Endodermal cell (in vitro differentiated cells): ENCODE measurements around the gene NR2F6. TPM values are rescaled to one million over a fixed set of nuclear protein-coding genes. Genes with fewer than 3 reads are reported as not detected.
A peak's percentile ranks its signal among the peaks of the same experiment; 100 is the strongest.

ENCODE experiments used
- DNase-seq: peaks from one replicate; pipeline ENCODE4 v3.0.0-alpha.2; 2017
- H3K27ac ChIP-seq: 2 replicates; pipeline ENCODE4 v1.5.1; 2013; ENCODE audit warnings: mild to moderate bottlenecking, low read depth, low read length, moderate library complexity
- H3K27me3 ChIP-seq: 2 replicates; pipeline ENCODE4 v1.6.1; 2013; ENCODE audit warnings: mild to moderate bottlenecking, low read length, moderate library complexity; ENCODE audit not compliant: insufficient read depth, control insufficient read depth, poor library complexity, severe bottlenecking
- H3K36me3 ChIP-seq: 2 replicates; pipeline ENCODE4 v1.7.0; 2013; ENCODE audit warnings: mild to moderate bottlenecking, low read length, moderate library complexity; ENCODE audit not compliant: control insufficient read depth, insufficient read depth
- H3K4me1 ChIP-seq: one replicate; pipeline ENCODE4 v1.7.0; 2013; ENCODE audit warnings: low read length; ENCODE audit not compliant: control insufficient read depth, insufficient read depth
- H3K4me3 ChIP-seq: 2 replicates; pipeline ENCODE4 v1.5.1; 2013; ENCODE audit warnings: mild to moderate bottlenecking, low read length, moderate library complexity
- H3K9ac ChIP-seq: 2 replicates; pipeline ENCODE4 v1.6.1; 2013; ENCODE audit warnings: mild to moderate bottlenecking, low read length, moderate library complexity; ENCODE audit not compliant: poor library complexity, severe bottlenecking; ENCODE audit errors: extremely low read depth
- H3K9me3 ChIP-seq: 2 replicates; pipeline ENCODE4 v1.6.1; 2013; ENCODE audit warnings: mild to moderate bottlenecking, low read length, moderate library complexity; ENCODE audit not compliant: control insufficient read depth
- H3K27ac Mint-ChIP-seq: 2 replicates; pipeline ENCODE4 v1.8.0; 2020; ENCODE audit warnings: mixed read lengths
- H3K27me3 Mint-ChIP-seq: 2 replicates; pipeline ENCODE4 v1.8.0; 2021; ENCODE audit warnings: mild to moderate bottlenecking, mixed read lengths; ENCODE audit not compliant: insufficient read depth
- H3K36me3 Mint-ChIP-seq: 2 replicates; pipeline ENCODE4 v1.8.0; 2020; ENCODE audit warnings: low read depth, mixed read lengths
- H3K4me1 Mint-ChIP-seq: 2 replicates; pipeline ENCODE4 v1.8.0; 2020; ENCODE audit warnings: mixed read lengths
- H3K4me3 Mint-ChIP-seq: 2 replicates; pipeline ENCODE4 v1.8.0; 2020; ENCODE audit warnings: mild to moderate bottlenecking, moderate library complexity, mixed read lengths
- H3K9me3 Mint-ChIP-seq: 2 replicates; pipeline ENCODE4 v1.8.0; 2020; ENCODE audit warnings: mild to moderate bottlenecking, mixed read lengths
- WGBS, 2 experiments: methylation state at CpG; one replicate each; pipeline versions ENCODE4 v1.1.5 to v1.1.7; 2013; ENCODE audit warnings: missing lambda C conversion rate in 2 of 2, mixed read lengths in 1 of 2; ENCODE audit not compliant: insufficient coverage in 1 of 2, insufficient read length in 1 of 2; 5-methylcytosine and 5-hydroxymethylcytosine counted together
- total RNA-seq, 2 donors: library from RNA; stranded (reverse); fragmentation: NEBNext Ultra II Directional in 1 of 2; extraction: Animal tissue kit (Norgen Biotek cat#: 25700) in 1 of 2; gene quantifications; 2 replicates in 1 of 2; 3 replicates in 1 of 2; pipeline ENCODE4 v1.2.1, GENCODE V29; 2021
- TF ChIP-seq, protein P1 (sequence below): fragments of 200-600 bp; sonication (generic); conservative IDR thresholded peaks from 2 replicates; pipeline ENCODE4 v1.5.0; 2021; ENCODE audit warnings: antibody characterized with exemption, mild to moderate bottlenecking

NR2F6 gene
- total RNA-seq, 2 donors from 2014 or later, result 103 to 107 TPM

- H3K36me3 ChIP-seq, result peaks cover 37% of the 10 kb centered on the region
- H3K9me3 ChIP-seq, result no peaks in the 10 kb centered on the region
- H3K4me3 ChIP-seq, result no peak overlapping the region
- Mint-ChIP-seq H3K9me3 (no peaks in the 10 kb centered on the region), H3K4me3 (no peak overlapping the region), H3K27ac (no peak overlapping the region), H3K4me1 (peaks cover 4% of the 10 kb centered on the region), H3K36me3 (peaks cover 34% of the 10 kb centered on the region), H3K27me3 (no peaks in the 10 kb centered on the region)
- no peaks in the 10 kb centered on the region for H3K27me3 ChIP-seq
- no peak for DNase-seq
- TF ChIP-seq, protein P1, sequence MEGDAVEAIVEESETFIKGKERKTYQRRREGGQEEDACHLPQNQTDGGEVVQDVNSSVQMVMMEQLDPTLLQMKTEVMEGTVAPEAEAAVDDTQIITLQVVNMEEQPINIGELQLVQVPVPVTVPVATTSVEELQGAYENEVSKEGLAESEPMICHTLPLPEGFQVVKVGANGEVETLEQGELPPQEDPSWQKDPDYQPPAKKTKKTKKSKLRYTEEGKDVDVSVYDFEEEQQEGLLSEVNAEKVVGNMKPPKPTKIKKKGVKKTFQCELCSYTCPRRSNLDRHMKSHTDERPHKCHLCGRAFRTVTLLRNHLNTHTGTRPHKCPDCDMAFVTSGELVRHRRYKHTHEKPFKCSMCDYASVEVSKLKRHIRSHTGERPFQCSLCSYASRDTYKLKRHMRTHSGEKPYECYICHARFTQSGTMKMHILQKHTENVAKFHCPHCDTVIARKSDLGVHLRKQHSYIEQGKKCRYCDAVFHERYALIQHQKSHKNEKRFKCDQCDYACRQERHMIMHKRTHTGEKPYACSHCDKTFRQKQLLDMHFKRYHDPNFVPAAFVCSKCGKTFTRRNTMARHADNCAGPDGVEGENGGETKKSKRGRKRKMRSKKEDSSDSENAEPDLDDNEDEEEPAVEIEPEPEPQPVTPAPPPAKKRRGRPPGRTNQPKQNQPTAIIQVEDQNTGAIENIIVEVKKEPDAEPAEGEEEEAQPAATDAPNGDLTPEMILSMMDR, result no peak
- H3K4me1 ChIP-seq, result peaks cover 3% of the 10 kb centered on the region
- 94 to 99% methylated on average over 10 to 14 of the region's 14 CpGs for WGBS, 2 experiments
- H3K9ac ChIP-seq, result no peak overlapping the region
- H3K27ac ChIP-seq, result no peak overlapping the region
Observed at GRCh38 chr19:17210296-17210695, 35.4 kb downstream of the NR2F6 start.

- no peaks in the 10 kb centered on the region for H3K4me1 Mint-ChIP-seq
- Histone ChIP-seq H3K36me3 (peaks cover 37% of the 10 kb centered on the region), H3K4me3 (no peak overlapping the region), H3K27me3 (no peaks in the 10 kb centered on the region), H3K9ac (no peak overlapping the region), H3K4me1 (peaks cover 1% of the 10 kb centered on the region), H3K9me3 (no peaks in the 10 kb centered on the region), H3K27ac (no peak overlapping the region)
- H3K27me3 Mint-ChIP-seq, result no peaks in the 10 kb centered on the region
- DNase-seq, result peak; percentile 100
- no peaks in the 10 kb centered on the region for H3K9me3 Mint-ChIP-seq
- peaks cover 40% of the 10 kb centered on the region for H3K36me3 Mint-ChIP-seq
- TF ChIP-seq, protein P1, result no peak
- peak overlapping the region; percentile 68 for H3K27ac Mint-ChIP-seq
- no peak overlapping the region for H3K4me3 Mint-ChIP-seq
- 67 to 71% methylated on average over 17 to 24 of the region's 28 CpGs for WGBS, 2 experiments
Observed at GRCh38 chr19:17209126-17210036, 36.3 kb downstream of the NR2F6 start.

GRCh38 chr19:17206736-17207581 lies 38.8 kb downstream of the NR2F6 start:
- Histone ChIP-seq H3K36me3 (peaks cover 46% of the 10 kb centered on the region), H3K4me3 (no peak overlapping the region), H3K9ac (no peak overlapping the region), H3K9me3 (no peaks in the 10 kb centered on the region), H3K4me1 (no peaks in the 10 kb centered on the region), H3K27ac (no peak overlapping the region), H3K27me3 (no peaks in the 10 kb centered on the region)
- H3K4me3 Mint-ChIP-seq, result no peak overlapping the region
- H3K27me3 Mint-ChIP-seq, result no peaks in the 10 kb centered on the region
- no peaks in the 10 kb centered on the region for H3K4me1 Mint-ChIP-seq
- no peaks in the 10 kb centered on the region for H3K9me3 Mint-ChIP-seq
- peaks cover 62% of the 10 kb centered on the region for H3K36me3 Mint-ChIP-seq
- TF ChIP-seq, protein P1, result no peak
- DNase-seq, result no peak
- WGBS, 2 experiments, result 97 to 100% methylated on average over 21 to 25 of the region's 25 CpGs
- H3K27ac Mint-ChIP-seq, result no peak overlapping the region
